ENCODE data around the gene CDK2.

DNA sequence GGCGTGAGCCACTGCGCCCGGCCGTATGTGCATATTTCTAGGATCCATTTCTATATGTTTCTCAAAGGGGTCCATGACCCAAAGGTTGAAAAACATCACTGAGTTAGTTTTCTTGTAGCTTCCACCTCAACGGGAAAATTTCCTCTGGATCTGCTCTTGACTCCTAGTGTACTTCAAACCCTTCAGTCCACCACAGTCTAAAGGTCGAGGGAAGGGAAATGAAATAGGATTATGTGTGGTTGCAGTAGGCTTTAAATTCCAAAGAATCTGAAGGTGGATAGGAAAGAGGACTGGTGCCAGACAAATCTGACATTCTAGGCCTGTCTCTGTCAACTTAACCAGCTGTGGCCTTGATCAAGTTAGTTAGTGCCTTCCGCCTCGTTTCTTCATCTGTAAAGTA lies 28.7 kb downstream of the CDK2 start:
- TF ChIP-seq, protein P1, sequence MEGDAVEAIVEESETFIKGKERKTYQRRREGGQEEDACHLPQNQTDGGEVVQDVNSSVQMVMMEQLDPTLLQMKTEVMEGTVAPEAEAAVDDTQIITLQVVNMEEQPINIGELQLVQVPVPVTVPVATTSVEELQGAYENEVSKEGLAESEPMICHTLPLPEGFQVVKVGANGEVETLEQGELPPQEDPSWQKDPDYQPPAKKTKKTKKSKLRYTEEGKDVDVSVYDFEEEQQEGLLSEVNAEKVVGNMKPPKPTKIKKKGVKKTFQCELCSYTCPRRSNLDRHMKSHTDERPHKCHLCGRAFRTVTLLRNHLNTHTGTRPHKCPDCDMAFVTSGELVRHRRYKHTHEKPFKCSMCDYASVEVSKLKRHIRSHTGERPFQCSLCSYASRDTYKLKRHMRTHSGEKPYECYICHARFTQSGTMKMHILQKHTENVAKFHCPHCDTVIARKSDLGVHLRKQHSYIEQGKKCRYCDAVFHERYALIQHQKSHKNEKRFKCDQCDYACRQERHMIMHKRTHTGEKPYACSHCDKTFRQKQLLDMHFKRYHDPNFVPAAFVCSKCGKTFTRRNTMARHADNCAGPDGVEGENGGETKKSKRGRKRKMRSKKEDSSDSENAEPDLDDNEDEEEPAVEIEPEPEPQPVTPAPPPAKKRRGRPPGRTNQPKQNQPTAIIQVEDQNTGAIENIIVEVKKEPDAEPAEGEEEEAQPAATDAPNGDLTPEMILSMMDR (IDR thresholded peaks at IDR 0.05), result no peak
- TF ChIP-seq POLR2AphosphoS5 (IDR thresholded peaks at IDR 0.05), result no peak
- no peak for TF ChIP-seq POLR2A (IDR thresholded peaks at IDR 0.05)

Measured in gastroesophageal sphincter (tissue), 3 donors.